HepG2 (cell line): ENCODE data around the gene ZFP69. TPM values are rescaled to one million over a fixed set of nuclear protein-coding genes. Genes with fewer than 3 reads are reported as not detected.

ENCODE experiments used
- ATF6 ChIP-seq: sonication (generic); formaldehyde crosslinking; conservative IDR thresholded peaks from 2 replicates; pipeline ENCODE4 v1.4.0; 2020; ENCODE audit warnings: missing genetic modification reagents
- ATM ChIP-seq: fragments of 450-650 bp; IDR thresholded peaks from 2 replicates; pipeline ENCODE4 v1.7.1; 2017; ENCODE audit warnings: mild to moderate bottlenecking, borderline replicate concordance
- CENPBD1 ChIP-seq: sonication (generic); formaldehyde crosslinking; IDR thresholded peaks from 2 replicates; pipeline ENCODE4 v1.8.0; 2022; ENCODE audit warnings: missing genetic modification reagents, low read depth, mild to moderate bottlenecking, borderline replicate concordance
- EHMT2 ChIP-seq: fragments of 200-600 bp; sonication (generic); IDR thresholded peaks from 2 replicates; pipeline ENCODE4 v1.7.0; 2017; ENCODE audit warnings: antibody characterized with exemption, low read depth, low read length, borderline replicate concordance
- MBD4 ChIP-seq: IDR thresholded peaks from 2 replicates; pipeline ENCODE4 v1.6.1; 2012; ENCODE audit warnings: low read length, inconsistent platforms, borderline replicate concordance
- PCBP1 ChIP-seq: fragments of 200-400 bp; formaldehyde crosslinking; IDR thresholded peaks from 2 replicates; pipeline ENCODE4 v1.6.1; 2017; ENCODE audit warnings: mild to moderate bottlenecking, low read depth, low read length, borderline replicate concordance
- POGK ChIP-seq: sonication (generic); formaldehyde crosslinking; conservative IDR thresholded peaks from 2 replicates; pipeline ENCODE4 v1.8.0; 2022; ENCODE audit warnings: mild to moderate bottlenecking, moderate library complexity, missing genetic modification reagents
- RAD21 ChIP-seq: fragments of 450-650 bp; formaldehyde crosslinking; IDR thresholded peaks from 2 replicates; pipeline ENCODE4 v1.5.0; 2020; ENCODE audit warnings: mild to moderate bottlenecking
- U2AF2 ChIP-seq: fragments of 200-400 bp; formaldehyde crosslinking; IDR thresholded peaks from 2 replicates; pipeline ENCODE4 v1.6.1; 2017; ENCODE audit warnings: low read depth, mild to moderate bottlenecking, low read length
- ZBTB43 ChIP-seq: sonication (generic); formaldehyde crosslinking; conservative IDR thresholded peaks from 2 replicates; pipeline ENCODE4 v1.4.0; 2020; ENCODE audit warnings: missing genetic modification reagents
- ZBTB46 ChIP-seq: sonication (generic); formaldehyde crosslinking; IDR thresholded peaks from 2 replicates; pipeline ENCODE4 v1.4.0; 2020; ENCODE audit warnings: mild to moderate bottlenecking, missing genetic modification reagents, borderline replicate concordance
- ZFP1 ChIP-seq: IDR thresholded peaks from 2 replicates; pipeline ENCODE4 v1.6.1; 2016
- ZFP82 ChIP-seq: sonication (generic); formaldehyde crosslinking; IDR thresholded peaks from 2 replicates; pipeline ENCODE4 v1.5.1; 2020; ENCODE audit warnings: mild to moderate bottlenecking, missing genetic modification reagents, borderline replicate concordance
- ZNF142 ChIP-seq: sonication (generic); formaldehyde crosslinking; IDR thresholded peaks from 2 replicates; pipeline ENCODE4 v1.4.0; 2020; ENCODE audit warnings: missing genetic modification reagents
- ZNF557 ChIP-seq: sonication (generic); formaldehyde crosslinking; IDR thresholded peaks from 2 replicates; pipeline ENCODE4 v1.4.0; 2020; ENCODE audit warnings: missing genetic modification reagents
- polyA plus RNA-seq, 8 experiments: library from polyadenylated mRNA; depleted of rRNA in 3 of 8; stranded (reverse) in 7 of 8; unstranded in 1 of 8; fragments of >200 nt; fragmentation: Illumina TruSeq in 4 of 8; extraction: Trizol in 4 of 8; gene quantifications; 2 replicates each; pipeline versions ENCODE4 v1.2.1 to v1.2.3, GENCODE V29; 2011 to 2016; ENCODE audit warnings: low read depth in 4 of 8, missing spikeins in 1 of 8, mixed read lengths in 1 of 8; ENCODE audit not compliant: insufficient read depth in 1 of 8
- total RNA-seq, 5 experiments: library from RNA; depleted of rRNA; stranded (reverse); fragments of >200 nt; fragmentation: Illumina TruSeq; extraction: Trizol; gene quantifications; 2 replicates each; pipeline ENCODE4 v1.2.3, GENCODE V29; 2016; ENCODE audit warnings: low read depth in 1 of 5

ZFP69 gene
- total and polyA plus RNA-seq, 2 of the 13 experiments (the other 11 are each of a cell fraction or from before 2014, with no cell fraction given), result 2.6 to 5.6 TPM

GRCh38 chr1:40476924-40477677 lies at the start of gene ZFP69 (continued):
- TF ChIP-seq ZBTB46 (CRISPR knock-in tag) (no peak), U2AF2 (no peak), PCBP1 (no peak), MBD4 (no peak), EHMT2 (no peak), CENPBD1 (CRISPR knock-in tag) (no peak), ZNF557 (CRISPR knock-in tag) (no peak), ATF6 (CRISPR knock-in tag) (no peak), POGK (CRISPR knock-in tag) (no peak; the same call in 1 of the 2 replicates), ZBTB43 (CRISPR knock-in tag) (0 out of 2 replicates have a peak, but pooled peaks have one; percentile 26), ZNF142 (CRISPR knock-in tag) (peak; percentile 81; the same call in 1 of the 2 replicates), RAD21 (CRISPR knock-in tag) (no peak; the same call in none of the 2 replicates), ZFP82 (CRISPR knock-in tag) (no peak), ZFP1 (CRISPR knock-in tag) (no peak), ATM (no peak)
